ENCODE results near the gene NPSR1.

The NPSR1 gene

DNA sequence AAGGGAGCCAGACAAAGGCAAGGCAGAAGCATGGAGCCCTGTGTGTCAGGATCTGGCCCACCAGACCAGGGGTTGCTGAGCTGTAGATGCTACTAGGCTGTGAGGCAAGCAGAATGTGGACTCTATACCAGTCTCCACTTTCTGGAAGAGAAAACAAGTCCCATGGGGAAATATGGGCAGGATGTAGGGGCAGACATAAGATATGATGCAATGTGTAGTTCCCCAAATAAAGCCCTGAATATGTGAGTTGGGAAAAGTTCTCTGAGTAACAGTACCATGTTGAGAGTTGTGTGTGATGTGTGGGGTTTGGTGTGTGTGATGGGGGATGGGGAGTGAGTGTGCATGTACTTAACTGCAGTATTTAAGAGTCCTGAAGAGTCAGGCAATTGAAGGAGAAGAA, 62.3 kb downstream of the NPSR1 start:
- no peak for DNase-seq (ENCODE audit: low spot score)

DNA sequence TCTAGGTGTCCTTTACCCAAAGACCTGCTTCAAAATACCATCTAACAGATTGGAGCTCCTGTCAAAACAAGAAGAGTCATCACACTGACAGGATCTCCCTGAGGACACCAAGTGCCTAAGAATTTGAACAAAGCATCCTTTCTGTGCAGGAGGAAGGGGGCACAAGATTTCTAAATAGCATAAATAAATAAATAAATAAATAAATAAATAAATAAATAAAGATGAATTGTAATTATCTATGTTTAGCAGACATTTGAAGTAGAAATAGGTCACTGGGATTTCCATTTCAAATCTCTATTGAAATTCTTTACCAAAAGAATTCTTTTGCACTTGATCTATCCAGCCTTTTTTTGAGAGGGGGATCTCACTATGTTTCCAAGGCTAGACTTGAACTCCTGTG, 65.3 kb downstream of the NPSR1 start:
- DNase-seq (ENCODE audit: low spot score): no peak

DNA sequence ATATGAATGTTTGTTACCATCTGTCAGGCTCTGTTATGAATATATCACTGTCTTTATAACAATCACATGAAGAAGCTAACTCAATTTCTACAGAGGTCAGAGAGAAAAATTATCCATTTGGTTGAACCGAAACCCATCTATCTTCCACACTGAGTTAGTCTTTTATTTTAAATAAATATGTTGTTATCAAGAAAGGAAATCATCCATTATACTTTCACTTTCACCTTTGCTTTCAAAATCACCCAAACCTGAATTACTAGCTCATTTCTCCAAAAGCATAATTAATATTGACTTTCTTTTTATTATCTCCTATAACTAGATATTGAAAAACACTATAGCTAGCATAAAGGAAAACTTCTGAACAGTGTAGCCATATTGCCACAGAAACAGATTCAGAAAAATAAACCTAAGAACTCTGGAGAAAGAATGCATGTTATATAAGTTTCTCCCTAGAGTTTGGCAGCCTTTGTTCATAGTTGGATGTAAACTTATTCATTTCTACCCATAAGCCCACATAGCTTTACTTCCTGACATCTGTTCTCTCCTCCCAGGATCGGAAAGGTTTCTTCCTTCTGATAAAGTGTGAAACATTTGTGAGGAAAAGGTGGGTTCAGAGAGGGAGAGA, 66.0 kb downstream of the NPSR1 start:
- no peak for DNase-seq (ENCODE audit: low spot score)

DNA sequence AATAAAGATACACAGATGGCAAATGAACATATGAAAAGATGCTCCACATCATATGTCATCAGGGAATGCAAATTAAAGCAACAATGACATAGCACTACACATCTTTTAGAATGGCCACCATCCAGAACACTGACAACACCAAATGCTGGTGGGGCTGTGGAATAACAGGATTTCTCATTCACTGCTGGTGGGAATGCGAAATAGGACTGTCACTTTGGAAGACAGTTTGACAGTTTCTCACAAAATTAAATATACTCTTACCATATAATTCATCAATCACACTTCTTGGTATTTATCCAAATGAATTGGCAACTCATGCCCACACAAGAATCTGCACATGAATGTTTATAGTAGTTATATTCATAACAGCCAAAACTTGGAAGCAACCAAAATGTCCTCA, 68.2 kb downstream of the NPSR1 start:
- DNase-seq (ENCODE audit: low spot score): no peak

GRCh38 chr7:34727464-34727995, 69.5 kb downstream of the NPSR1 start:
- DNase-seq (ENCODE audit: low spot score): no peak

DNA sequence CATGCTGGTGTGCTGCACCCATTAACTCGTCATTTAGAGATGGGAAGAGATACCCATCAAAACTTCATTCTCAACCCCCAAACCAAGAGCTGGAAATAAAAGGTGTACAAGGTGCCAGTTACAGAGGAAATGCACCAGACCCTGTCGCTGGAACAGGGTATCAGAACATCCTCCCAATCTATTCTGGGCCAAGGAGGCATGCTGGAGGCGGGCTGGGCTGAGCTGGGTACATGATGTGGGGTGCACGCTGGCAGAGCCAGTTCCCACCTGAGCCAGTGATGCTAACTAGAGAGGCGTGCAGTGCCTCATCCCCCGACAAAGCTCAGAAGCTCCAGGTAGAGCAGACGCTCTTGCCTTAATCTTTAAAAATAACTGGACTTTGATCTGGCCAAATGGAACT, 70.1 kb downstream of the NPSR1 start:
- no peak for DNase-seq (ENCODE audit: low spot score)

DNA sequence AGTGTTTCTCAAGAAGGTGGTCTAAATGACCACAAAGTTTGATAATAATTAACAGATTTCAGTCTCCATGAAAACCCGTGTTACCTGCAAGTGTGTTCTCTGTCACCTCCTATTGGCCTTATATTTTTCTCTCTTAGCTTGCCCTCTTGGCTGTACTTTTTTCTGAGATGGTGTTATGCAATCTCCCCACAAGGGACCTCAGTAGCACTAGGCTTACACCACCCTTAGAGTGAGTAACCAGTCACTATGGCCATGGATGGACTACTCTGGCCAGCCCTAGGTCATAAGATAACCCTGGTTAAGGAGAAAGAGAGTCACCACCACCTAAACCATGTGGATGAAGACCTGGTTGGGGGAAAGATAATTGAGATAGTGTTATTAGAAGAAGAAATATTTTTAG, 76.8 kb downstream of the NPSR1 start:
- DNase-seq (ENCODE audit: low spot score): no peak

DNA sequence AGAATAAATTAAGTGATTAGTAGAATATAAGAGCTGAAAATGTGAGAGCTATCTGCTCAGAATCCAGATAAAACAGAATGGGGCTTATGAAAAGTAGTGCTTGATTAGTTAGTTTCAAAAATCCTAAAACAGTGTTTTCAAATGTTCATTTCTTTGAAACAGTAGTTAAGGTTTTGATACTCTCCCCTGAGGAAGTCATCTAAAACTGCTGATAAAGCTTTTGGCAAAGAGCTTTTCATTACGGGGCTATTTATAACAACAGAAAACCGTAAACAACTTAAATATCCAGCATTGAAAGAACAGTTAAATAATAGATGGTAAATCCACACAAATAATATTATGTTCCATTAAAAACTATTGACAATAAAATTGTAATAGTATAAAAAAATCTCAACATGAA, 77.5 kb downstream of the NPSR1 start:
- DNase-seq (ENCODE audit: low spot score): no peak

GRCh38 chr7:34739651-34740300, 81.8 kb downstream of the NPSR1 start:
- no peak for DNase-seq (ENCODE audit: low spot score)

DNA sequence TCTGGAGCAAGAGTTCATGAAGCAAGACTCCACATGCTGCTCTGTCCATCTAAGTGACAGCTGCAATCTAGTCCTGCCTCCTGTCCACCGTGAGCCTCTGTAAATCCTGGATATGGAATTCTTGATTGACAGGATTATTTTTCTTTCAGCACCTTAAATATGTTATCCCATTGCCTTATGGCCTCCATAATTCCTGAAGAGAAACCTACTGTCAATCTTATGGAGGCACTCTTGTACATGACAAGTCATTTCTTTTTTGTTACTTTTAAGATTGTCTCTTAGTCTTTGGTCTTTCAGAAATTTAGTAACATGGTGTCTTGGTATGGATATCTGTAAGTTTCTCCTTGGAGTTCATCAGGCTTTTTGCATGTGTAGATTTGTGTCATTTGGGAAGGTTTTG, 82.8 kb downstream of the NPSR1 start:
- DNase-seq (ENCODE audit: low spot score): no peak

DNA sequence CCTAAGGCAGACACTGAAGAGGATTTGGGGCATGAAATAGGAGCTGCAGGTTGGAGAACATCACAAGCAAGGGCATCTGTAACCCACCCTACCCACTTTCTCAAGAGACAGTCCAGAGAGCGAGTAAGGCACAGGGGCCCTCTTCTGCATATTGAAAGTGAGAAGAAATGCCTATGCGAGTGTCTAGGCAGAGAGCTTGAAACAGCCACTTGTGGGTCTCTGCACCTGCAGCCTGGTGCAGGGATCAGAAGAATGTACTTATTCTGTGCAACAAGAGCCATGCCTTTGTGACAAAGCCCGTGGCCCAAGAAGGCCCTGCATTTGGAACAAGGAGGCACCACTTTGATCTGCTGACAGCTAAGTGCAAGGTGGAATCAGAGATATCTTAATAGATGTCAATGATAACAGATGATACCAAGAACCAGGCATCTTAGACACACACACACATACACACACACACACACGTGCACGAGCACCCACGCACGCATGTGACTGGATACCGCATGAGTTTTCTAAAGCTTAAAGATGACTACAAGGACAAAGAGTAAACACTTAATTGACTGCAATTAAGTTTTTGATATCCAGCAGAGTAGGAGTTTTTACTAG, 89.3 kb downstream of the NPSR1 start:
- DNase-seq (ENCODE audit: low spot score): no peak

DNA sequence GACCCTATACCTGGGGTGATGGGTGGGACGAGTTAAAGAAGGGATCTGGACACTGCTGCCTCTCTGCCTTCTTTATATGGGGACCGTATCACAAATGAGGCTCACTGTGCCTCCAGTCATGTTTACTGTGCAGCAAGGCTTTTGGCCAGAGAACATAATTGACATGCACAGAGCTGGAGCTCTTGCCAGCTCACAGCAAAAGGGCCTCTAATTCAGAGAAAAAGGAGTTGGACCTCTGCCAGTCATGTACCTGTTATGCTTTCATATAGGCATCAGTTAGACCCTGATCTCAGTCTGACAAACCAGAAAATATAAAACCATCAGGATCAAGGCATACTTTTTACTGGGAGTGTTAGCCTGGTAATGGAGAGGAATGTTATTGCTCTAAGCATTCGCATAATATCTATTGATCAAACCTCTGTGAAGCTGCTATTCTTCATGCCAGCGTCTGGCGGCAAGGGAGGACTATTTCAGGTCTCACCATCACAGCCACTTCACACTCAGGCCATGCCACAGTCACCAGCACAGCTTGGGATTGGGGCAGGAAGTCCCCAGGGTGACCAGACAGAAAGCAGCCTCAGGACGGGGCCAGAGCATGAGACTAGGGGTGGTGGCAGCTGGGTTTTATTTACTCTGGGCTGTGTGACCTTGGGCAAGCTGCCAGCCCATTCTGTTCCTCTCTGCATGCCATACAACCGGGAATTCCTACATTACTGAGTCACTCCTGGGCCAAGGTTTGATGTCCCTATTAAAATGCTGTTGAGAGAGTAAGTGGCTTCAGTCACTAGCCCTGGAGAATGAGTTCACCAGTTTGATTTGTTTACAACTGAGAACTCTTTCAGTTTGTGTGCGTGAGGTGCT, 90.1 kb downstream of the NPSR1 start:
- DNase-seq (ENCODE audit: low spot score): no peak

- DNase-seq (ENCODE audit: low spot score): no peak
Observed at GRCh38 chr7:34748728-34749089, 90.7 kb downstream of the NPSR1 start.

- DNase-seq (ENCODE audit: low spot score): no peak
Observed at GRCh38 chr7:34749446-34749845, 91.4 kb downstream of the NPSR1 start.

DNA sequence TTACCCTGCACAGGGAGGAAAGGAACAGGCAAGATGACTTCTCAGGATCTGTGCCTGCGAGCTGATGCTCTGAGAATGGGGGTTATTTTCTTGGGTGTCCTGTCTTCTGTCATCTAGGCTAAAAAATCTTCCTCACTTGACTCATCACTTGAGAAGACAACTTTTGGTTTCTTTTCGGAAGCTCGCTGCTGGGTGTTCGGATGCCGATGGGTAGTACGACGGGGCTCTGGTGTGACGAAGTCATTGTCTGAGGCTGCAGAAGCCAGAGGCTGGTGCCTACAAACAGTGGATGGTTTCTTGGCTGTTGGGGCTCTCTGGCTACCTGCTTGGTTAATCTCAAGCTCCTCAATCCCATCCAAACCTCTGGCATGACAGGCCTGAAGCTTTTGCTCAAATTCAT, 92.2 kb downstream of the NPSR1 start:
- DNase-seq (ENCODE audit: low spot score): no peak

DNA sequence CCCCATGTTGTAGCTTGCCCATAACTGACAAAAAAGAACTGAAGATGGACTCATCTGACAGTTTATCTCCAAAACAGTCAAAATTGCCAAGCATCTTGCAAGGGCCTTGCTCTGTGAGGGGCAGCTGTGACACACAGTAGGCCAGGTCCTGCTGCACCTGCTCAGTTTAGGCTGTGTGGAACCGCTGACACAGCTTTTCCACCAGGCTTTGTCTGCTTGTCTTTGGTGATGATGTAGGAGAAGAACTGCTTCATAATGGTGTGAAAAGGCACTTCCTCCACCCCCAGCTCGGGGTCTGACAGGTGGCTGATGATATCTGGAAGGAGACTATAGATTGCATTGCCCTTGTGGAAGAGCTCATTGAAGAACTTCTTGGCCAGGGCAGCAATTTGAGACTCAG, 92.6 kb downstream of the NPSR1 start:
- DNase-seq (ENCODE audit: low spot score): no peak

DNA sequence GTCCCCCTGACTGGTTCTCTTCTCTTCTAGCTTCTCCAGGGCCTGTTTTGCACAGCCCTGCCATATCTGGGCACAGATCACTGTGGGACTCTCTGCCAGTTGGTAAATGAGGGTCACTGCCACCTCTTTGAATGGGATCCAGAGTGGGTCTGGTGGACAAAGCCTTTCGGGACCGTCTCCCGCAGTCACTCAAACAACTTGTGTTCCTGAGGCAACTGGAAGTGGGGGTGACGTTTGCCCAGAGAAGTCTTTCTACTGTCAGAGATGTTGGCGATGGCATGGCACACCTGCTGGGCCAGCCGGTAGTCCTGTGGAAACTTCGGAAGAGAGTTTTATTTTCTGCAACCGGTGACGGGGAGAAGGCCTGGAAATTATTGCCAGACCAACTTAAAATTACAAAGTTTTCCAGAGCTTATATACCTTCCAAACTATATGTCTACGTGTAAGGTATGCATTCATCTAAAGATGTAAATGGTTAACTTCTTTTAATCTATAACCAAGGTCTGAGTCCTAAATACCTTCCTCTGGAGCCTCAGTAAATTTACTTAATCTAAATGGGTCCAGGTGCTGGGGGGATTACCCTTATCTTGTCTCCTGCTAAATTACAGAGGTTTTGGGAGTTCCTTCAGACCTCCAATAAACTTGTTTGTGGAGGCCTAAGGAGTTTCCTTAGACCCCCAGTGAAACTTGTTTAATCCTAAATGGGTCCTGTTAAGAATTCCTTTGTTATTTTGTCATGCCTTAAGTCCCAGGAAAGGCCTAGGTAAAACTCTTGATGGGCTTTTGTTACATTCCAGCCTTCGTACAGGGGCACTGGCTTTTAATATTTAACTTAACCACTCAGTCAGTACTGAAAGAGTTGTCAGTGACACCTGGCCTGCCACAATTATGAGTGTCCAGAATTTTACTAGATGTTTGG, 94.0 kb downstream of the NPSR1 start:
- no peak for DNase-seq (ENCODE audit: low spot score)

- DNase-seq (ENCODE audit: low spot score): no peak
Observed at GRCh38 chr7:34752929-34753328, 94.9 kb downstream of the NPSR1 start.

DNA sequence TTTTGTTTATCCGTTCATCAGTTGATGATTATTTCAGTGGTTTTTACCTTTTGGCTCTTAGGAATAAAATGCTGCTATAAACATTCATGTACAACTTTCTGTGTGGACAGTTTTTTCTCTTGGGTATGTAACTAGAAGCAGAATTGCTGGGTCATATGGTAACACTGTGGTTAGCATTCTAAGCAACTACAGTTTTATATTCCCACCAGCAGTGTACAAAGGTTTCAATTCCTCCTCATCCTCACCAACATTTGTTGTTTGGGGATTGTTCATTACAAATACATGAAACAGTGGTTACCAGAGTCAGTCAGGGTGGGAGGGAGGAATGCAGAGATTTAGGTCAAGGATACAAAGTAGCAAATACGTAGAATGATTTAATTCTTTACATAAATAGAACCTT, 97.0 kb downstream of the NPSR1 start:
- no peak for DNase-seq (ENCODE audit: low spot score)

DNA sequence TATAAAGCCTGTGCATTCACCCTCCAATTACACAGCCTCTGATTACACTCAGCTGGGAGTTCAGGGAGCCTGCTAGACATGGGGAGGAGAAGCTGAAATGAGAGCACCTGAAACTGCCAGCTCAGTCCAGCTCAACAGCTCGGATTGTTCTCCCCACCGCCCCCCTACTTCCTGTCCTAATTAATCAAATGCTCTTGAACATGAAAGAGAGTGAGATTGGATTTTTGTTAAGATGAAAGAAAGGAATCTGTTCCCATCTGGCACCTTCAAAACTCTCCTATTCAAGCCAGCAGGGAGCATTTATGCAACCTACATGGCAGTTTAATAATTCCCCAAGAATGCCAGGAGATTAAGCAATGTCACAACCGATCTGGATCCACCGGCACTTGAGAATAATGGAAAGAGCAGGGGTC, 98.0 kb downstream of the NPSR1 start:
- DNase-seq (ENCODE audit: low spot score): no peak

- no peak for DNase-seq (ENCODE audit: low spot score)
Observed at GRCh38 chr7:34756691-34757090, 98.7 kb downstream of the NPSR1 start.
